ENCODE measurements around the gene SEMA4G. TPM values are rescaled to one million over a fixed set of nuclear protein-coding genes. Genes with fewer than 3 reads are reported as not detected.
A peak's percentile ranks its signal among the peaks of the same experiment; 100 is the strongest.

SEMA4G gene
- total RNA-seq, 1 experiment from 2014 or later: 4.7 TPM

DNA sequence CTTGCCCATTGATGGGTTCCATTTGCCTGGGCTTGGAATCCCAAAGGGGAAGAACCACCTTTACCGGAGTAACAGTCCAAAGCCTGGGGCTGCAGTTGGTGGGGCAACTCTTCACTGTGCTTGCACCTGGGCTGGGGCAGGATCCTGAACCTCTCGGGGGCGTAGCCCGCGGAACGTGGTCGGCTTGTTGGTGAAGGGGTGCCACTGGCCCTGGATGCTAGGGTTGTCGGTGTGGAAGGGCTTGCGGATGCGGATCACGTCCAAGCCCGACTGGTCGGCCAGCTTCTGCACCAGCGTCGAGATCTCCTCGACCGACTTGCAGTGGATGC, 17.3 kb downstream of the SEMA4G start:
- H3K27ac ChIP-seq (ENCODE audit: low read length): peak overlapping the region; percentile 95
- H3K4me1 ChIP-seq (ENCODE audit: control insufficient read depth, insufficient read depth, low read length): peaks cover 30% of the 10 kb centered on the region
- peak overlapping the region; percentile 84 to 98 for H3K4me3 ChIP-seq (ENCODE audit: low read depth in 2 of 2, low read length in 2 of 2)
- TF ChIP-seq, protein P1, sequence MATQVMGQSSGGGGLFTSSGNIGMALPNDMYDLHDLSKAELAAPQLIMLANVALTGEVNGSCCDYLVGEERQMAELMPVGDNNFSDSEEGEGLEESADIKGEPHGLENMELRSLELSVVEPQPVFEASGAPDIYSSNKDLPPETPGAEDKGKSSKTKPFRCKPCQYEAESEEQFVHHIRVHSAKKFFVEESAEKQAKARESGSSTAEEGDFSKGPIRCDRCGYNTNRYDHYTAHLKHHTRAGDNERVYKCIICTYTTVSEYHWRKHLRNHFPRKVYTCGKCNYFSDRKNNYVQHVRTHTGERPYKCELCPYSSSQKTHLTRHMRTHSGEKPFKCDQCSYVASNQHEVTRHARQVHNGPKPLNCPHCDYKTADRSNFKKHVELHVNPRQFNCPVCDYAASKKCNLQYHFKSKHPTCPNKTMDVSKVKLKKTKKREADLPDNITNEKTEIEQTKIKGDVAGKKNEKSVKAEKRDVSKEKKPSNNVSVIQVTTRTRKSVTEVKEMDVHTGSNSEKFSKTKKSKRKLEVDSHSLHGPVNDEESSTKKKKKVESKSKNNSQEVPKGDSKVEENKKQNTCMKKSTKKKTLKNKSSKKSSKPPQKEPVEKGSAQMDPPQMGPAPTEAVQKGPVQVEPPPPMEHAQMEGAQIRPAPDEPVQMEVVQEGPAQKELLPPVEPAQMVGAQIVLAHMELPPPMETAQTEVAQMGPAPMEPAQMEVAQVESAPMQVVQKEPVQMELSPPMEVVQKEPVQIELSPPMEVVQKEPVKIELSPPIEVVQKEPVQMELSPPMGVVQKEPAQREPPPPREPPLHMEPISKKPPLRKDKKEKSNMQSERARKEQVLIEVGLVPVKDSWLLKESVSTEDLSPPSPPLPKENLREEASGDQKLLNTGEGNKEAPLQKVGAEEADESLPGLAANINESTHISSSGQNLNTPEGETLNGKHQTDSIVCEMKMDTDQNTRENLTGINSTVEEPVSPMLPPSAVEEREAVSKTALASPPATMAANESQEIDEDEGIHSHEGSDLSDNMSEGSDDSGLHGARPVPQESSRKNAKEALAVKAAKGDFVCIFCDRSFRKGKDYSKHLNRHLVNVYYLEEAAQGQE (IDR thresholded peaks at IDR 0.05; ENCODE audit: insufficient read depth in 1 of 2, low read depth in 2 of 2, low read length in 1 of 2): no peak
- no peak for TF ChIP-seq SIN3A (IDR thresholded peaks at IDR 0.05; ENCODE audit: borderline replicate concordance, insufficient read depth, low read depth, low read length)
- no peak for TF ChIP-seq POLR2AphosphoS5 (IDR thresholded peaks at IDR 0.05; ENCODE audit: low read depth, low read length)
- no peak for TF ChIP-seq TCF7L2 (IDR thresholded peaks at IDR 0.05; ENCODE audit: low read depth, low read length)
- no peak for TF ChIP-seq CTCF (IDR thresholded peaks at IDR 0.05)
- ATAC-seq: no peak; the same call in 1 of the 2 replicates
- H3K36me3 ChIP-seq (ENCODE audit: control insufficient read depth, insufficient read depth, low read length): peaks cover 26% of the 10 kb centered on the region
- no peaks in the 10 kb centered on the region for H3K27me3 ChIP-seq (ENCODE audit: control insufficient read depth, insufficient read depth, low read length)
- no peak for DNase-seq (ENCODE audit: low read depth, low spot score)
- intact Hi-C loops (cut with micrococcal nuclease; ENCODE audit: unreplicated experiment): no loop called here
- CTCF ChIA-PET: no interaction called here
- in situ Hi-C loops (cut with HindIII; ENCODE audit: low pct_unique_long_range_greater_than_20kb, low sequenced_read_pairs): no loop called here
- H3K9me3 ChIP-seq (ENCODE audit: control insufficient read depth, insufficient read depth, low read depth, low read length): no peaks in the 10 kb centered on the region
- POLR2A ChIA-PET: no interaction called here
- BruUV-seq (replicated peaks): TSS peak; percentile 91

DNA sequence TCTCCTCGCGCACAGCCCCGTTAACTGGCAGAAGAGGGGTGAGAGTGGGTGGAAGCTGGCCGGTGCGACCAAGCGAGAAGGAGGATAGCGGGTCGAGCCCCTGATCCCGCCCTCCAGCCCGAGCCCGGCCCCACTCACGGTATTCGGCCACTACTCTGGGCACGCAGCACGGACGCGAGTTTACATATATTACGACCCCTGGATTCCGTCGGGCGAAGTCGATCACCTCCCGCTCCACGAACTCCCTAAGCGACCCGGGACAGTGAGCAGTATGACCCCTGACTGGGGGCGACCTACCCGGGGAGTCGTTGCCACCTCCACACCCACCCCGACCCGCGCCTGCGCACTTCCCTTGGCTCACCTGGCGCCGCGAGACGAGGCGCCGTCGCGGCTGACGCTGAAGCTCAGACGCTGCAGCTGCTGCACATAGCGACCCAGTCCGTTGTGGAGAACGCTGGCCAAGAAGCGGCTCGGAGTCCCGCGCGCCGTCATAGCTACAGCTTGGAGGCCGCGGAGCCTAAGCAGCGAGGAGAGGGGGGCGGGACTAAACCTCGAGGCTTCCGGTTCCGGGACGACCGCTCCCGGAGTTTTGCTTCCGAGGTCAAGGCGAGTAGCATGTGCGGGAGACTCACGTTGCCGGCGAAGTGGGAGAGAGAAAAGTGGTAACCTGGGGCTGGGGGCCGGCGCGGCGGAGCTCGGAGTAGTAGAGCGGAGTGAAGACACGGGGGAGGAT, 17.8 kb downstream of the SEMA4G start, which contains the start of the genes MRPL43 and TWNK:
Gene MRPL43 (minus strand): TSS at position 546 of the 733 bp plus-strand sequence. CDS start 54 bp downstream, at position 492.
Gene TWNK (plus strand): TSS at position 592 of the 733 bp plus-strand sequence. CDS start 668 bp downstream, outside the sequence.
- Histone ChIP-seq H3K4me3 (ENCODE audit: low read depth in 2 of 2, low read length in 2 of 2) (peak within 1 kb of the TSS; percentile 84 to 98), H3K36me3 (ENCODE audit: control insufficient read depth, insufficient read depth, low read length) (peaks cover 26% of the 10 kb centered on the region), H3K9me3 (ENCODE audit: control insufficient read depth, insufficient read depth, low read depth, low read length) (no peaks in the 10 kb centered on the region), H3K4me1 (ENCODE audit: control insufficient read depth, insufficient read depth, low read length) (peaks cover 30% of the 10 kb centered on the region), H3K27me3 (ENCODE audit: control insufficient read depth, insufficient read depth, low read length) (no peaks in the 10 kb centered on the region), H3K27ac (ENCODE audit: low read length) (peak within 1 kb of the TSS; percentile 95)
- intact Hi-C loops (cut with micrococcal nuclease; ENCODE audit: unreplicated experiment): no loop called here
- ChIA-PET CTCF (no interaction called here), POLR2A (no interaction called here)
- peak; percentile 95 for ATAC-seq
- in situ Hi-C loops (cut with HindIII; ENCODE audit: low pct_unique_long_range_greater_than_20kb, low sequenced_read_pairs): no loop called here
- TF ChIP-seq POLR2AphosphoS5 (IDR thresholded peaks at IDR 0.05; ENCODE audit: low read depth, low read length) (peak; percentile 84), SIN3A (IDR thresholded peaks at IDR 0.05; ENCODE audit: borderline replicate concordance, insufficient read depth, low read depth, low read length) (no peak; the same call in 1 of the 2 replicates)
- no peak for DNase-seq (ENCODE audit: low read depth, low spot score)
- BruUV-seq (replicated peaks): no TSS peak

DNA sequence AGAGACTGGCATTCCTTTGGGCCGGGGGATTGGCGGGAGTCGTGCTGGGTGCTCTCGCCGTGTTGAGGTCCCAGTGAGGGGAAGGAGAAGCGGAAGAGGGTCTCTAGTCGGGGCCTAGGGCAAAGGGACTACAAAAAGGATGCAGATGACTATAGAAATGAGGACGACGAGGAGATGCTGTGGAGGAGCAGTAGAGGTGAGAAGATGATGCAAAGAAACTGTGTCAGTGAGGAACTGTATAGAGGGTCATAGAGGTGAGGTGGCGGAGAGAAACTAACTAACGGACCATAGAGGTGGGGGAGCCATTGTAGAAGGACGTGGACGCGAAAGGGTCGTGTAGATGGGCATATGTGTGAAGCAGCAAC, 18.4 kb downstream of the SEMA4G start:
- intact Hi-C loops (cut with micrococcal nuclease; ENCODE audit: unreplicated experiment) (no loop called here), in situ Hi-C loops (cut with HindIII; ENCODE audit: low pct_unique_long_range_greater_than_20kb, low sequenced_read_pairs) (no loop called here)
- CTCF ChIA-PET: no interaction called here
- DNase-seq (ENCODE audit: low read depth, low spot score): no peak
- Histone ChIP-seq H3K27ac (ENCODE audit: low read length) (peak overlapping the region; percentile 95), H3K36me3 (ENCODE audit: control insufficient read depth, insufficient read depth, low read length) (peaks cover 26% of the 10 kb centered on the region), H3K27me3 (ENCODE audit: control insufficient read depth, insufficient read depth, low read length) (no peaks in the 10 kb centered on the region), H3K4me1 (ENCODE audit: control insufficient read depth, insufficient read depth, low read length) (peaks cover 30% of the 10 kb centered on the region), H3K9me3 (ENCODE audit: control insufficient read depth, insufficient read depth, low read depth, low read length) (no peaks in the 10 kb centered on the region), H3K4me3 (ENCODE audit: low read depth in 2 of 2, low read length in 2 of 2) (peak overlapping the region; percentile 84 to 98)
- TF ChIP-seq POLR2AphosphoS5 (IDR thresholded peaks at IDR 0.05; ENCODE audit: low read depth, low read length): no peak
- no peak for TF ChIP-seq SIN3A (IDR thresholded peaks at IDR 0.05; ENCODE audit: borderline replicate concordance, insufficient read depth, low read depth, low read length)
- TF ChIP-seq TCF7L2 (IDR thresholded peaks at IDR 0.05; ENCODE audit: low read depth, low read length): no peak
- TF ChIP-seq CTCF (IDR thresholded peaks at IDR 0.05): no peak
- TF ChIP-seq, protein P1 (IDR thresholded peaks at IDR 0.05; ENCODE audit: insufficient read depth in 1 of 2, low read depth in 2 of 2, low read length in 1 of 2): no peak
- peak; percentile 33 for ATAC-seq
- BruUV-seq (replicated peaks): no TSS peak
- POLR2A ChIA-PET: no interaction called here
